ENCODE results near the gene TRIM66.
A peak's percentile ranks its signal among the peaks of the same experiment; 100 is the strongest.

The TRIM66 gene

DNA sequence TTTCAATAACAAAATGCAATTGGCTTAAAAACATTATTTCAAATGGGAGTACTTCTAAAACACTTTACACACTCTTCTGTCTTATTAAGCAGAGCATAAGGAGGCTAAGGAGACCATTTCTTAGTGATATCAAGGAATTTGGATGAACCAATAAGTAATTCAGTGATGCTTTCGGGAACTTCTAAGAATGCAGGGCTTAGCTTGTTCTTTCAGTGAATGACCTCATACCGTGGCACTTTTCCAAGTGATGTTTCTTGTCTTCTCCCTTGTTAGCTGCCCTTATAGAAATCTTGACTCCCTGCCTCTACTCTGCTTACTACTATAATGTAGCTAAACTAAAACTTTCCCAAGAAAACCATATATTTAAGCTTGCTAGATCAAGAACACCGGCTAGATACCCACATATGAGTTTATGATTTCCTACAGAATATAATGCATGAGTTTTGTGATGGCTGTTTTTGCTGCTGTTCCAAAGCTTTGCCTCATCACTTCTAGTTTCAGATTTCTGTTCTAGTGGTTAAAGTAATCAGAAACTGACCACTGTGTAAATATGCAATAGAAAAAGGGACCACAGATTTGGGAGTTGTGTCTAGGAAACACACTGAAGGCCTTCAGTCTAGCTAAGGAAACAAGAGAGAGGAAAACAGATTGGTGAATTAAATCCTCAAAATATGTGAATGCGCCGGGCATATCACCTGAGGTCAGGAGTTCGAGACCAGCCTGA, 50.9 kb downstream of the TRIM66 start:
- H3K27ac Mint-ChIP-seq (ENCODE audit: low read depth) = no peak overlapping the region
- H3K9me3 Mint-ChIP-seq = no peaks in the 10 kb centered on the region
- H3K4me1 Mint-ChIP-seq = no peaks in the 10 kb centered on the region
- H3K36me3 Mint-ChIP-seq (ENCODE audit: insufficient read depth) = peaks cover 7% of the 10 kb centered on the region
- no peak for ATAC-seq (replicated peaks; ENCODE audit: extremely low read depth, poor library complexity, severe bottlenecking)
- no peak overlapping the region for H3K4me3 Mint-ChIP-seq
- no peaks in the 10 kb centered on the region for H3K27me3 Mint-ChIP-seq
- no peak for DNase-seq (ENCODE audit: low spot score in 2 of 2)

DNA sequence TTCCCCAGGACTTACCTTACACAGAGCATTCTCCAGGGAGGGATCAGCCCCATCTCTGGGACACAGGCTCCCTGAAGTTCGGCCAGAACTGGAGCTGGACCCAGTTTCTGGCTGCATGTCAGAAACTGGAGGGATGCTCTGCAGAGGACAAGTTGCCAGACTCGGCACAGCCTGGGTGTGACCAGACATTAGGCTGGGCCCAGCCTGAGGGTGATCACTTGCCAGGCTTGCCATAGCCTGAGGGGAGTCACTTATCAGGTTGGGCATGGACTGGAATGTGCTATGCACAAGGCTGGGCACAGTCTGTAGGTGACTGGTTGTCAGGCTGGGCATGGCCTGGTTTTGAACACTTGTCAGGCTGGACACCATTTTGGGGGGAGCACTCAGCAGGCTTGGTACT, 57.8 kb downstream of the TRIM66 start:
- H3K4me1 Mint-ChIP-seq = no peaks in the 10 kb centered on the region
- H3K27ac Mint-ChIP-seq (ENCODE audit: low read depth) = no peak overlapping the region
- H3K27me3 Mint-ChIP-seq = no peaks in the 10 kb centered on the region
- H3K4me3 Mint-ChIP-seq = no peak overlapping the region
- no peaks in the 10 kb centered on the region for H3K9me3 Mint-ChIP-seq
- no peak for DNase-seq (ENCODE audit: low spot score in 2 of 2)
- H3K36me3 Mint-ChIP-seq (ENCODE audit: insufficient read depth) = peaks cover 6% of the 10 kb centered on the region
- ATAC-seq (replicated peaks; ENCODE audit: extremely low read depth, poor library complexity, severe bottlenecking) = no peak

DNA sequence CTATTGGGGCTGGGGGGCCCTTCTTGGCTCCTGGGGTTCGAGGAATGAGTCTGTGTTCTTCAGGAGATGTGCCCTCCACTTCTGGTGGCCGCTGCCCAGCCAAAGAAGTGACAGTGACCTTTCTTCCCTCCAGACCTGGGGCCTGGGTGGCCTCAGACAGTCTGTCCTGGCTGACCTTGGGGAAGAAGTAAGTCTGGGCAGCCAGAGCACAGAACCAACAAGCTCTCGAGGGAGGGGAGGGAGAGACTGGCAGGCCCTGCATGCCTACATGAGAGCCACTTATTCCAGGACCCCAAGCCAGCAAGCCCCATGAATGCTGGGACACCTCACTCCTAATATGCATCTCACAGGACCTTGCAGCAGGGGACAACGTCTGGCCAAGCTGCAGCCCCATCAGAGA, 61.3 kb downstream of the TRIM66 start:
- DNase-seq (ENCODE audit: low spot score in 2 of 2) = no peak
- Mint-ChIP-seq H3K36me3 (ENCODE audit: insufficient read depth) (peaks cover 7% of the 10 kb centered on the region), H3K4me3 (no peak overlapping the region)

DNA sequence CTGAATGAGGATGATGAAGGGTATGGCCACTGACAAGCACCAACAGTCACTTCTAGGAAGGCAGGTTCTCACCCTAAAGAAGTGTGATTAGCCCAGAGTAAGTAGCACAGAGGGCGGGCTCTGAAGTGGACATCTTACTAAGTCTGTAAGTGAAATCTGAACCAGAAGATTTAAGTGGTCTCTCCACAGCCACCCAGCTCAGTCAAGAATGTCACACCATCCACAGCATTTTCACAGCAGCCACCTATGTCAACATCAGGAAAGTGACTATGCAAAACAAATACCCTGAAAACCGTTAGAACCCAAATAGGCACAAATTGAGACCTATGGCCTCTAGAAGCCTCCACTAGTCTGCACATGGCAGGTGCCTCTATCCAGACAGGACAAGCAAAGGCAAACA, 65.4 kb downstream of the TRIM66 start:
- Mint-ChIP-seq H3K27me3 (no peaks in the 10 kb centered on the region), H3K4me3 (no peak overlapping the region), H3K36me3 (ENCODE audit: insufficient read depth) (peaks cover 5% of the 10 kb centered on the region), H3K4me1 (no peaks in the 10 kb centered on the region), H3K9me3 (no peaks in the 10 kb centered on the region), H3K27ac (ENCODE audit: low read depth) (no peak overlapping the region)
- ATAC-seq (replicated peaks; ENCODE audit: extremely low read depth, poor library complexity, severe bottlenecking) (no peak), DNase-seq (ENCODE audit: low spot score in 2 of 2) (no peak)

More for the DNA sequence above, 61.3 kb downstream of the TRIM66 start:
- H3K4me1 Mint-ChIP-seq = no peaks in the 10 kb centered on the region
- no peak for ATAC-seq (replicated peaks; ENCODE audit: extremely low read depth, poor library complexity, severe bottlenecking)
- H3K27ac Mint-ChIP-seq (ENCODE audit: low read depth) = no peak overlapping the region
- H3K9me3 Mint-ChIP-seq = no peaks in the 10 kb centered on the region
- no peaks in the 10 kb centered on the region for H3K27me3 Mint-ChIP-seq

DNA sequence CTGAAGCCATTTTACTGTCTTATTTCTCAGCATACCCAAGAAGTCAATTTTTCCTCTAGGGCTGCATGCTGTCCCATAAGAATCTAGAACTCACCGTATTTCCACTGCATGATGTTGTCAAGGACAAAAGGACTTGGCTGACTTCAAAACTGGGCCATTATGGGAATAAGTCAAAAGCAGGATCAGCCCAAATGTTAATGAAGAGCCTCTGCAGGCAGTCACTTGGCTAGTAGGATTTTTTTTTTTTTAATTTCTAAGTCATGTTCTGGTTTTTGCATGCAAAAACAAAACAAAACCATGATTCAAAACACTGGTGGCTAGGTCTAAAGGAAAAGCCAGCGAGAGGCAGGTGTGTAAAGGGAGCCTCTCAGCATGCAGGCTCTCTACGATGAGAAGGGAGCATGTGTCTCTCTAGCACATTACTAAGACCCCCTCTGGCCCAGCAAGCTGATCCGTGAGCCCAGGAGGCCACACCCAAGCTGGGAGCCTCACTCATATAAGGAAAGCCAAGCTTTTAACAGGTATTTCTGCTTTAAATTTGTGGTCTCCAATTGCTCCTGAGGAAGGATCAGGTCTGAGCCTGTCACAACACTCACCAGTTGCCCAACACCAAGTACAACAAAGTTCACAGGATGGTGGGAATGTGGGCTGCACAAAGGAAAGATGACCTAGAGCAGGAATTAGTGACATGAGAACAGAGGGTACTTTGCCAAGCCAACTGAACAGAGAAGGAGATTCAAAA, 67.0 kb downstream of the TRIM66 start:
- Mint-ChIP-seq H3K4me1 (no peaks in the 10 kb centered on the region), H3K27me3 (no peaks in the 10 kb centered on the region), H3K27ac (ENCODE audit: low read depth) (no peak overlapping the region), H3K9me3 (no peaks in the 10 kb centered on the region), H3K36me3 (ENCODE audit: insufficient read depth) (peaks cover 5% of the 10 kb centered on the region), H3K4me3 (no peak overlapping the region)
- ATAC-seq (replicated peaks; ENCODE audit: extremely low read depth, poor library complexity, severe bottlenecking) (no peak), DNase-seq (ENCODE audit: low spot score in 2 of 2) (no peak)

DNA sequence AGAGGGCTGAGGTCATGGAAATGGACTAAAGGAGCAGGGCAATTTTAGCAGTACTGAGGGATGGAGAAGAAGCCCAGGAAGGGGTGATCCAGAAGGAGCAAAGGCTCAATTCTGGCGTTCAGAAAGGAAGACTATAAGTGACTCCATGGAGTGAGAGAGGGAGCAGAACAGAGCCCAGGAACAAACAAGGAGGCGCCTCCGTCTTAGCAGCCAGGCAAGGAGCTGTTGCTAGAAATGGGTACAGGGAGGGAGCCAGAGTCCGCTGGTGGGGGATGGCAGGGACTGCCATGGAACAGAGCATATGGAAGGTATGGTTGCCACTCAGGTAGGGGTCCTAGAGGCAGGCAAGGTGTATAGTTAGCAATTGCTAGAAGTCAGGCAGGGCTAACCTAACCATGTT, 68.0 kb downstream of the TRIM66 start:
- H3K27me3 Mint-ChIP-seq = no peaks in the 10 kb centered on the region
- no peak overlapping the region for H3K27ac Mint-ChIP-seq (ENCODE audit: low read depth)
- H3K9me3 Mint-ChIP-seq = no peaks in the 10 kb centered on the region
- H3K4me3 Mint-ChIP-seq = no peak overlapping the region
- ATAC-seq (replicated peaks; ENCODE audit: extremely low read depth, poor library complexity, severe bottlenecking) (no peak), DNase-seq (ENCODE audit: low spot score in 2 of 2) (no peak)
- no peaks in the 10 kb centered on the region for H3K4me1 Mint-ChIP-seq
- peaks cover 5% of the 10 kb centered on the region for H3K36me3 Mint-ChIP-seq (ENCODE audit: insufficient read depth)

DNA sequence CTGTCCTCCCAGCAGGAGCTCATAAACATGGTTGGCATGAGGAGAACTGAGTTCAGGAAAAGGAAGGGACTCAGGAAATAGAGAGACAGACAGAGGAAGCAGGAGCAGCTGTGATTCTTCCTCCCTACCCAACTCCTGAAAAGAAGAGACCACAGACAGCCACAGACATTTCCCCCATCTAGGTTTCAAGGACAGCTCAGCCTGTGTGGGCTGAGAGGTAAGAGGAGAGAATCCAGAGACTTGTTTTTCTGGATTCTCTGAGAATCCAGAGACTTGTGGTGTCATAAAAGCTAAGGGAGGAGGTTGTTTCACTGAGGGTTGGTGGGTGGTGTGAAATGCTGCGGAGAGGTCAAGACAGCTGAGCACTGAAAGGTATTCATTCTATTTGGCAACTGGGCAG, 69.4 kb downstream of the TRIM66 start:
- H3K27ac Mint-ChIP-seq (ENCODE audit: low read depth) = peak overlapping the region; percentile 33
- no peak for ATAC-seq (replicated peaks; ENCODE audit: extremely low read depth, poor library complexity, severe bottlenecking)
- H3K9me3 Mint-ChIP-seq = no peaks in the 10 kb centered on the region

DNA sequence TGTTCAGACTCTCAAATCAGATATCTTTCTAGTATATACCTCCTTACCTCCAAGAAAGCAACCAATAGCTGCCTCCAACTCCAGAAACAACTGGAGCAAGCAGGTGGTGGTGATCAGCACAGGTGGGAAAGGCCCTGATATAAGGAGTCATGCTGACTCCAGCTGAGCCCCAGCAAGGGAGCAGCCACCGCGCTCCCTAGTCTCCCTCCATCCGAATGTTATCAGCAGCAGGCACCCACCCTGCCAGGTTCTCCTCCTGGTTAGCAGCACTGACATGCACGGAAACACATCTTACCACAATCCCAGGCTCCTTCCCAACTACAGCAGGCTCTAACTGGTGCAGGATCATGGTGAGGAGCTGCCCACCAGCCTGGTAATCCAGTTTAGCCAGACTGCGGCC, 69.9 kb downstream of the TRIM66 start:
- no peak overlapping the region for H3K27ac Mint-ChIP-seq (ENCODE audit: low read depth)
- H3K36me3 Mint-ChIP-seq (ENCODE audit: insufficient read depth) = peaks cover 2% of the 10 kb centered on the region
- no peaks in the 10 kb centered on the region for H3K4me1 Mint-ChIP-seq
- H3K9me3 Mint-ChIP-seq = no peaks in the 10 kb centered on the region
- H3K4me3 Mint-ChIP-seq = no peak overlapping the region
- ATAC-seq (replicated peaks; ENCODE audit: extremely low read depth, poor library complexity, severe bottlenecking) (no peak), DNase-seq (ENCODE audit: low spot score in 2 of 2) (no peak)
- H3K27me3 Mint-ChIP-seq = no peaks in the 10 kb centered on the region

More for the DNA sequence above, 69.4 kb downstream of the TRIM66 start:
- Mint-ChIP-seq H3K36me3 (ENCODE audit: insufficient read depth) (peaks cover 2% of the 10 kb centered on the region), H3K27me3 (no peaks in the 10 kb centered on the region), H3K4me1 (no peaks in the 10 kb centered on the region), H3K4me3 (no peak overlapping the region)
- DNase-seq (ENCODE audit: low spot score in 2 of 2) = no peak

DNA sequence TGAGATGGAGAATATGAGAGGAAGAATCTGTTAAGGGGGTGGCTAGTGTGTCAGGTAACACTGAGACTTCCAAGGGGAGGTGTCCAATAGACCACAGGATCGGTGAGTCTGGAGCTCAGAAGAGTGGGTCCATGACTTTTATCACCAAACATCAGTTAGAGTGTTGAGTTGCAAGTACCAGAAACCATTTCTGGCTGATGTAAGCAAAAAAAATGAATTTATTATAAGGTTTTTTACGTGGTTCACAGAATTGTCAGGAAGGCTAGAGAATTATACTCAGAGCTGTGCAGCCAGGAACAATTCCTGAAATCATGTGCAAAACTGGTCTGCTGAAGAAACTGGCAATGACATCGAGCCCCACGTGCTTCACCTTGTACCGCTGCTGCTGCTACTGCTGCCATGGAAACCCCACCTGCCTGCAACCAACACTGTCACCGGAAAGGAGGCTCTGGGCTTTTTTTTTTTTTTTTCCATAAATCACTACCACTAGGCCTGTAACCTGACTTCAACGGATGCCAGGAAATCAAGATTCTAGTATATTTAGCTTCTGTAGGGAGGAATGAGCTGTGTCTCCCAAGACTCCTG, 71.8 kb downstream of the TRIM66 start:
- H3K27ac Mint-ChIP-seq (ENCODE audit: low read depth) = no peak overlapping the region
- no peak for DNase-seq (ENCODE audit: low spot score in 2 of 2)

DNA sequence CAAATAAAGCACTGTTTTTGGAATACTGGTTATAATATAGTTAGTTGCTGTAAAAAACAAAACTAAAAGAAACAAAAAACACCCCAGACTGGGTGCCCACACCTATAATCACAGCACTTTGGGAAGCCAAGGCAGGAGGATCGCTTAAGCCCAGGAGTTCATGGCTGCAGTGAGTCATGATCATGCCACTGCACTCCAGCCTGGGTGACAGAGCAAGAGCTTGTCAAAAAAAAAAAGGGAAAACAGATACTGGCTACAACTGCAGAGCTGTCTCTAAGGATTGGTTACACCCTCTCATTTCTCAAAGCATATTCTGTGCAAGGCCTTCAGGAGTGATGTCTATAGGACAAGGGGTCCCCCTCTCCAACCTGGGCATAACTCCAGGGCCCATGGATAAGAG, 73.8 kb downstream of the TRIM66 start:
- Mint-ChIP-seq H3K27me3 (peaks cover 26% of the 10 kb centered on the region), H3K4me3 (no peak overlapping the region), H3K9me3 (no peaks in the 10 kb centered on the region), H3K36me3 (ENCODE audit: insufficient read depth) (peaks cover under 1% of the 10 kb centered on the region), H3K4me1 (no peaks in the 10 kb centered on the region), H3K27ac (ENCODE audit: low read depth) (no peak overlapping the region)
- no peak for ATAC-seq (replicated peaks; ENCODE audit: extremely low read depth, poor library complexity, severe bottlenecking)
- DNase-seq (ENCODE audit: low spot score in 2 of 2) = no peak

More for the DNA sequence above, 71.8 kb downstream of the TRIM66 start:
- Mint-ChIP-seq H3K4me3 (no peak overlapping the region), H3K36me3 (ENCODE audit: insufficient read depth) (peaks cover 2% of the 10 kb centered on the region), H3K4me1 (no peaks in the 10 kb centered on the region), H3K9me3 (no peaks in the 10 kb centered on the region), H3K27me3 (peaks cover 6% of the 10 kb centered on the region)
- no peak for ATAC-seq (replicated peaks; ENCODE audit: extremely low read depth, poor library complexity, severe bottlenecking)

DNA sequence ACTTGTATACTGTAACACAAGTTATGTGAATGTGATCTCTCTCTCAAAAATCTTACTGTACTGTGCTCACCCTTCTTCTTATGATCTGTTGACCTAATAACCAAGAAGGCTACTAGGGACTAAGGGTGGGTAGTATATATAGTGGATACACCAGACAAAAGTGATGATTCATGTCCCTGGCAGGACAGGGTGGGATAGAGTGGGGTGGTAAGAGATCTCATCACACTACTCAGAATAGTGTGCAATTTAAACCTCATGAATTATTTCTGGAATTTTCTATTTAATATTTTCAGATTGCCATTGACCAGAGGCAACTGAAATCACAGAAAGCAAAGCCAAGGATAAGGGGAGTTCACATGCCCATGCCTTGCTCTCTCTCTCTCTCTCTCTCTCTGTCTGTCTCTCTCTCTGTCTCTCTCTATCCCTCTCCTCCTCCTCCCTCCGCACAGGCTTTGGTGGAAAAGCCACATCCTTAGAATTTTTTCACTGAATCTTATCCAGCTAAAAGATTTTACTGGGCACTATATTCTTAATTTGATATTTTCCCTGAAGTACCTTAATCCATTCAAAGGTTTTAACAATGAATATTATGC, 76.4 kb downstream of the TRIM66 start:
- Mint-ChIP-seq H3K4me1 (no peaks in the 10 kb centered on the region), H3K9me3 (no peaks in the 10 kb centered on the region), H3K36me3 (ENCODE audit: insufficient read depth) (no peaks in the 10 kb centered on the region), H3K27ac (ENCODE audit: low read depth) (no peak overlapping the region), H3K27me3 (peaks cover 32% of the 10 kb centered on the region), H3K4me3 (no peak overlapping the region)
- ATAC-seq (replicated peaks; ENCODE audit: extremely low read depth, poor library complexity, severe bottlenecking) = no peak
- DNase-seq (ENCODE audit: low spot score in 2 of 2) = no peak

DNA sequence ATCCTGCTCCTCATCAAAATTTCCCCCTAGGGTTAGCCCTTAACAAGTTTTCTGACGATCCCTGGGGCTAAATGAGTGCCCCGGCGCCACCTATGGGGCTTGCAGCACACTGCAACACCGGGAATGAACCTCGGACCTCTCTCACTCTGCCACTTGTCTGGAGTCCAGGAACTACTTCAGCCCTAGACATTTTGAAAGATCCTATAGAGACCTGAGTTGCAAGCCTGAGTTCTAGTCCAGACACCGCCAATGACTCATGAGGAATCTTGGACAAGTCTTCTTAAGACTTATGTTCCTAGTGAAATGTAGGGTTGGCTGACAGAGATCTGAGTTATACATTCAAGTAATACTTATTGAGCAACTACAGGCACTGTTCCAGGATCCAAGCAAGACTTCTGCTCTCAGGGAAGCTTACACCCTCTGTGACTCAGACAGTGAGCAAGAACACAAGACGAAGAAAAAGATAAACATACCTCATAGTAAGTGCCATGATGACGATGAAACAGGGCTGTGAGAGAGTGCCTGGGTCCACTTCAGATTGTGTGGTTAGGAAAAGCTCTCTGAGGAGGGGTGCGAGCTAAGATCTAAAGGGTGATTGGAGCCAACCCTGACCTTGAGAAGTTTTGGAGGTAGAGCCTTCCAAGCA, 78.3 kb downstream of the TRIM66 start:
- ATAC-seq (replicated peaks; ENCODE audit: extremely low read depth, poor library complexity, severe bottlenecking) = no peak
- no peaks in the 10 kb centered on the region for H3K4me1 Mint-ChIP-seq

More for the DNA sequence above, 78.3 kb downstream of the TRIM66 start:
- Mint-ChIP-seq H3K9me3 (no peaks in the 10 kb centered on the region), H3K36me3 (ENCODE audit: insufficient read depth) (no peaks in the 10 kb centered on the region), H3K27ac (ENCODE audit: low read depth) (no peak overlapping the region), H3K4me3 (no peak overlapping the region), H3K27me3 (peaks cover 34% of the 10 kb centered on the region)
- DNase-seq (ENCODE audit: low spot score in 2 of 2) = no peak
